ENCODE data around the gene RASGRP1. TPM values are rescaled to one million over a fixed set of nuclear protein-coding genes. Genes with fewer than 3 reads are reported as not detected.

RASGRP1 gene
- total RNA-seq, 4 donors from 2014 or later: 15.0 to 23.1 (median 19.5) TPM

GRCh38 chr15:38551720-38552648, 12.6 kb downstream of the RASGRP1 start:
- WGBS, 2 donors: 59 to 62% methylated on average over 7 of the region's 7 CpGs
- intact Hi-C loops (cut with DNase I; ENCODE audit: low total_unique reads): no loop called here
- no peak for DNase-seq (ENCODE audit: low spot score in 2 of 2)
- no peak overlapping the region for H3K4me3 ChIP-seq (ENCODE audit: low read depth, poor library complexity, severe bottlenecking)
- TF ChIP-seq CTCF (IDR thresholded peaks at IDR 0.05) (no peak), POLR2A (IDR thresholded peaks at IDR 0.05) (no peak)

- DNase-seq (ENCODE audit: low spot score in 2 of 2): no peak
- H3K4me3 ChIP-seq (ENCODE audit: low read depth, poor library complexity, severe bottlenecking): no peak overlapping the region
- TF ChIP-seq POLR2A (IDR thresholded peaks at IDR 0.05) (no peak), CTCF (IDR thresholded peaks at IDR 0.05) (no peak)
- intact Hi-C loops (cut with DNase I; ENCODE audit: low total_unique reads): no loop called here
Measured at GRCh38 chr15:38549222-38549621, 15.4 kb downstream of the RASGRP1 start.

- TF ChIP-seq POLR2A (IDR thresholded peaks at IDR 0.05) (no peak), CTCF (IDR thresholded peaks at IDR 0.05) (no peak)
- H3K4me3 ChIP-seq (ENCODE audit: low read depth, poor library complexity, severe bottlenecking): no peak overlapping the region
- 82 to 84% methylated on average over 10 of the region's 10 CpGs for WGBS, 2 donors
- intact Hi-C loops (cut with DNase I; ENCODE audit: low total_unique reads): no loop called here
- no peak for DNase-seq (ENCODE audit: low spot score in 2 of 2)
Measured at GRCh38 chr15:38547255-38547997, 17.2 kb downstream of the RASGRP1 start.

- no peak for DNase-seq (ENCODE audit: low spot score in 2 of 2)
- no peak overlapping the region for H3K4me3 ChIP-seq (ENCODE audit: low read depth, poor library complexity, severe bottlenecking)
- WGBS, 2 donors: 75 to 85% methylated on average over 2 of the region's 2 CpGs
- intact Hi-C loops (cut with DNase I; ENCODE audit: low total_unique reads): no loop called here
- TF ChIP-seq CTCF (IDR thresholded peaks at IDR 0.05): no peak
- TF ChIP-seq POLR2A (IDR thresholded peaks at IDR 0.05): no peak
Measured at GRCh38 chr15:38545179-38545578, 19.4 kb downstream of the RASGRP1 start.

GRCh38 chr15:38541026-38541425, 23.6 kb downstream of the RASGRP1 start:
- TF ChIP-seq CTCF (IDR thresholded peaks at IDR 0.05) (no peak), POLR2A (IDR thresholded peaks at IDR 0.05) (no peak)
- WGBS, 2 donors: 89 to 94% methylated on average over 7 of the region's 7 CpGs
- DNase-seq (ENCODE audit: low spot score in 2 of 2): no peak
- no peak overlapping the region for H3K4me3 ChIP-seq (ENCODE audit: low read depth, poor library complexity, severe bottlenecking)
- intact Hi-C loops (cut with DNase I; ENCODE audit: low total_unique reads): no loop called here
